GM19452 (cell line): ENCODE data around the gene RBL2.
A peak's percentile ranks its signal among the peaks of the same experiment; 100 is the strongest.

ENCODE experiments used
- ATAC-seq: cut with Tn5 transposase; IDR thresholded peaks from one replicate; pipeline ENCODE4 v1.9.1; 2021; ENCODE audit not compliant: unreplicated experiment

Gene RBL2

DNA sequence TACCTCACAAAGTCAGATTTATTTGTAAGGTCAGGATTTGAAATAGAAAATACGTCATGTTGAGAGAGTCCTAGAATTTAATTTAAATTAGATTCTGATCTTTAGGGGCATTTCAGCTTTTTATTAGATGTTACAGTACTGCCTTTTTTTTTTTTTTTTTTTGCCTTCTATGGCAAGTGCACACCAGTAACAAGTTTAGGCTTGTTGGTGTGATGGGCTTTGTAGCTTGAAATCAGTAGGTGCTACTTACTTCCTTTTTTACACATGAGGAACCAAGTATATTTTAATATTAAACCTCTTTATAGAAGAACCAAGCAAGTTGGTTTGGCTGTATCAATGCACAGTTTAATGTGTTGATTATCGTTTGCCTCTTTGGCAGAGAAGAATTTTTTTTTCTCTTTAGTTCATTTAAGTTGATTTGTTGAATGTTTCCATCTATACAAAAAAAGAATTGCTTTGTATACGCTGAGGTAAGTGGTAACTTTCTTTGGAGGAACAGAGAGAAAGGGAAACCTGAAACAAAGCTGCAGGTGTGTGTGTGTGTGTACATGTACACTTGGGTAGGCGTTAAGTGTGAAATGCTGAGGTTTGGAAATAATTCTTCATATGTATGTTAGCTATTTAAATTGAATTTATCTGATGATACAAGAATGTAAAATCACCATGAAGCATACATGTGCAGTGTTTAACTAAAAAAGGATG, 15.7 kb downstream of the RBL2 start:
- no peak for ATAC-seq

DNA sequence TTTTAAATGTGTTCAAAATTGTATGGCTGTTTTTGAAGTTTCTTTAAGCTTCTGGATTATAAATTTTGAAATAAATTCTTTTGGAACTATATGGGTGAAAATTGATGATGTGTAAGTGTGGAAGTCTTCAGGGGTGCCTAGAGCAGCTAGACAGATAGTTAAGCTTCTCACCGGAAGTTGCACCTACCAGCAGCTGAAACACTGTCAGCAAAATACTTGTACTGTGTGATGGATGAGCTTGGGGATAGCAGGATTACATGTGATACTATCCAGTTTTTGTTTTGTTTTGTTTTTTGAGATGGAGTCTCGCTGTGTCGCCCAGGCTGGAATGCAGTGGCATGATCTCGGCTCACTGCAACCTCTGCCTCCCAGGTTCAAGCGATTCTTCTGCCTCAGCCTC, 19.7 kb downstream of the RBL2 start:
- ATAC-seq = no peak

DNA sequence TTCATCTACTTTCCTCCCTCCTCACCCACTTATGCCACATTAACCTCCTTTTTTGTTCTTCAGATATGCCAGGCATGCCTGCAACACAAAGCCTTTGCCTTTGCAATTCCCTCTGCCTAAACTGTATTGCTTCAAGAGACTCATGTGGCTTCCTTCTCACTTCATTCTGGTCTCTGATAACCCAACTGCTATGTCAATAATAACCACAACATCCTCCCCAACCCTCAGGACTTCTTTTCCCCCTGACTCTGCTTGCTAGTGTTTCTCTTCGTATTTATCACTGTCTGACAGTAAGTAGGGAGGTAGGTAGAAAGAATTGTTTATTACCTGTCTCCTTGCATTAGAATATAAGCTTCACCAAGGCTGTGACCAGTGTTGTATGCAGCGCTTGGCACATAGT, 22.4 kb downstream of the RBL2 start:
- no peak for ATAC-seq

DNA sequence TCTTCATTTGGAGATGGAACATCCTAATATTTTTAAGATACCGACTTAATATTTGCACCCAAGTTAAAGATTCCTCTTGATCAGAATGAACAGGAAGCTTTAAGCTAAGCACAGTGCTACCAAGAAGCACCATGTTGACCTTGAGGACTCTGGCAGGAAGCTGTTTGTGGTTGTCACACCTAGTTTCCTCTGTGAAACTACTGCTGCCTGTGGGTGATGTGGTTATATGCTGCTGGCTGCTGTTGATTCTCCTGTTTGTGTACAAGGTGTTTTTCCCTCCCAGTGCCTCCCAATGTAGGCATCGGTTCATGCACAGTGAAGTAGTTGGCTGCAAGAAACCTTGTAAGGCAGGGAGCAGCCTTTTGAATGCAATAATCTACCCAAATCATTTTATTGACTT, 23.4 kb downstream of the RBL2 start:
- peak; percentile 100 for ATAC-seq

DNA sequence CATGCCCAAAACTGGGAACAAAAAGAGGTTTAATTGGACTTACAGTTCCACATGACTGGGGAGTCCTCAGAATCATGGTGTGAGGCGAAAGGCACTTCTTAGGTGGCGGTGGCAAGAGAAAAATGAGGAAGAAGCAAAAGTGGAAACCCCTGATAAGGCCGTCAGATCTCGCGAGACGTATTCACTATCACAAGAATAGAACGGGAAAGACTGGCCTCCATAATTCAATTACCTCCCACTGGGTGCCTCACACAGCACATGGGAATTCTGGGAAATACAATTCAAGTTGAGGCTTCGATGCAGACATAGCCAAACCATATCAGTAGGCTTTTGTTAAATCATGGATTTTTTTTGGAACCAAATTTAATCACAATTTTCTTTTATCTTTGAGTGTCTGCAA, 24.4 kb downstream of the RBL2 start:
- ATAC-seq = no peak

DNA sequence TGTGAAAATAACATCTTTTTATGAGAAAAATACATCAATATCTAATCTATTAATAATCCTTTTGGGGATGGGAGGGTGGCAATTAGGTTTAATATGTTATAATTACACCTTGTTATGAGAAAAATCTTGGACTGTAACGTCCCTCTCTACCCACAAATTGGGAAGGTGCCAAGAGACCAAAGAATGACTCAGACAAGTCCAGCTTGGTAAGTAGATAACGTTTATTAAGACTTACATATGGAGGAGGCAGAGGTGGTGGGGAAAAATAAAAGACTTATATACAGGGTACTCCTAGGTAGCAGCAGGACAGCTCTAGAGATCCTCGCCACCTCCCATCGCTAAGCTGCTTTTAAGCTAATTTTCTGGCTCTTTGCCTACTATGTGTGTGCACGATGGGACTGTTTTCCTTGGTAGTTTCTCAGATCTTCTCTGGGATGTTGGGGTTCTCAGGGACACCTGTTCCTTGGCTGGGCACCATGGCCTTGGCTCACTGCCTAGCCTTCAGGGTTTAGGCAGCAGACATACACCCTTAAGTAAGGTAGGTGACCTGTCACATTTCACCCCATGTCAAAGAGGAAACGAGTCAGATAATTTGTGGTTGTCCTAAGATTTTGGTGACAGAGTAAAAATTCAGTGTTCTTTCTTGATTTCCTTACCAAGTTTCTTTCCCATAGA, 31.5 kb downstream of the RBL2 start:
- no peak for ATAC-seq

DNA sequence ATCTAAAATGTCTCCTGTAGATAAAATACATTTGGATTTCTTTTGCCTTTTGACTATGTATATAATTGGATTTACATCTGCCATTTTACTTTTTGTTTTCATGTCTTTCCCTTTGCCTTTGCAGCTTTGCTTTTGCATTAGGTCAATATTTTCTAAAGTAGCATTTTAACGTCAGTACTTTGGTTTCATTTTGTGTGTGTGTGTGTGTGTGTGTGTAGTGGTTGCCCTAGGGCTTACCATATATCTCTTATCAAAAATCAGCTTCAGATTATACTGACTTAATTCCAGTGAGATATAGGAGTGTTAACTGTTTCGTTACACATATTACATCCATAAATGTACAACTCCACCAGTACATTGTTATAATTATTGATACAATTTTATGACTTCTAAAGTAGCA, 42.6 kb downstream of the RBL2 start:
- ATAC-seq = no peak

DNA sequence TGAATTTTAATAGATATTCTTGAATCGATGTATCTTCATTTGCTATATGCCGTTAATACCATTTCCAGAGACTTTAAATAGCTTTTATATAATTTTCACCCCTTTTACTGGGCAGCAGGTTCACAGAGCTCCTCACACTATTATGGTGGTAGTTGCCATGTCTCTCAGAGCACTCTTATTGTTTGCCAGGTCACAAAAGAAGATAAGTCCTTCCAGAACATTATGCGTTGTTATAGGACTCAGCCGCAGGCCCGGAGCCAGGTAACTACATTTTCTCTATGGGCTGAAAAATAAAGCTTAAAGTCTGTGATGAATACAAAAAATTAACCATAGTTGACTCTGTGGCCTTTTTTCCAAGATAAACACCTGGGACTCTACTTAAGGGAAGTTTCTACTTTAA, 44.7 kb downstream of the RBL2 start:
- no peak for ATAC-seq

DNA sequence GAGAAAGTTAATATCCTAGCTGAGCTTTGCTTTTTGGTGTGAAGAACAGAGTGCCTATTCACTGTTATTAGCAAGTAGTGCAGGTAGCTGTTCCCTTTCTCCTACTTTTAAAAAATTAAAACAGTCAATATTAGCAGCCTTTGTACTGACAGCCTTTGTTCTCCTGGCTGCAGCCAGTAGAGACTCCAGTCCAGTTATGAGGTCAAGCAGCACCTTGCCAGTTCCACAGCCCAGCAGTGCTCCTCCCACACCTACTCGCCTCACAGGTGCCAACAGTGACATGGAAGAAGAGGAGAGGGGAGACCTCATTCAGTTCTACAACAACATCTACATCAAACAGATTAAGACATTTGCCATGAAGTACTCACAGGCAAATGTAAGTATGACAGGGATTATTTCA, 46.1 kb downstream of the RBL2 start:
- ATAC-seq = no peak

DNA sequence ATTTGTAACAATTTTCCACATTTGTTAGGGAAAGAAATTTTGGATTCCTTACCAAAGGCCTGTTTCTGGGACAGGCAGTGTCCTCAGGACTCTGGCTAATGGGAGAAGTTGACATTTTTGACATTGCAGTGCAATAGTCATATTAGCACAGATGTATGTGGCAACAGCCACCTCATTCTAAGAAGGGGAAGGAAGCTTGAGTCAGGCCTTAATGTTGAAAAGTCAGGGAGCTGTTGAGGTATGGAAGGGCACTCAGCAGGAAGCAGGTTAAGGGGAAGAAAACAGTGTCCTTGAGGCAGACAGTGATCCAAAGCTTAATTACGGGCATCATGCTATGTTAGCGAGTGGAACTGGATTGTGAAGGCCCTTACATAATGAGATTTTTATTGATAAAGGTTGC, 47.9 kb downstream of the RBL2 start:
- no peak for ATAC-seq

DNA sequence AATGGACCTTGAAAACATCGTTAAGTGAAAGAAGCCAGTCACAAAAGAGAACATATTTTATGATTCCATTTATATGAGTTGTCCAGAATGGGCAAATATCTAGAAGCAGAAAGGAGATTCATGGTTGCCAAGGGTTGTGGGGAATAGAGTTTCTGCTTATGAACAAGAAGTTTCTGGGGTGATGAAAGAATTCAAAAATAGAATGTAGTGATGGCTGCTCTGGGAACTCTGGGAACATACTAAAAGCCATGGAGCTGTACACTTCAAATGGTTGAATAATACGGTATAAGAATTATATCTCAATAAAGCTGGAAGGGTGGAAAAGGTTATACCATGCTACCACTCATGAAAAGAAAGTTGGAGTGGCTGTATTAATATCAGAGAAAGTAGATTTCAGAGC, 50.3 kb downstream of the RBL2 start:
- ATAC-seq = no peak

DNA sequence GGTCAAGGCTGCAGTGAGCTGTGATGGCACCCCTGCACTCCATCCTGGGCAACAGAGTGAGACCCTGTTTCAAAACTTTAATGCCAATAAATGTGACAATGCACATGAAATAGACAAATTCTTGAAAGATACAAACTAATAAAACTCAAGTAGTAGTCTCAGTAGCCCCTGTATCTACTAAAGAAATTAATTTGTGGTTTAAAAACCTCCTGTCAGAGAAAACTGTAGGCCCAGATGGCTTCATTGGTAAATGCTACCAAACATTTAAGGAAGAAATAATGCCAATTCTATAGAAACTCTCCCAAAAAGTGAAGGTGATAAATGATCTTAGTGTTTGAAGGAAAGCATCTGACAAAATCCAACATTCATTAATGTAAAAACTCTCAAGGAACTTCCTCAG, 52.0 kb downstream of the RBL2 start:
- ATAC-seq = no peak

DNA sequence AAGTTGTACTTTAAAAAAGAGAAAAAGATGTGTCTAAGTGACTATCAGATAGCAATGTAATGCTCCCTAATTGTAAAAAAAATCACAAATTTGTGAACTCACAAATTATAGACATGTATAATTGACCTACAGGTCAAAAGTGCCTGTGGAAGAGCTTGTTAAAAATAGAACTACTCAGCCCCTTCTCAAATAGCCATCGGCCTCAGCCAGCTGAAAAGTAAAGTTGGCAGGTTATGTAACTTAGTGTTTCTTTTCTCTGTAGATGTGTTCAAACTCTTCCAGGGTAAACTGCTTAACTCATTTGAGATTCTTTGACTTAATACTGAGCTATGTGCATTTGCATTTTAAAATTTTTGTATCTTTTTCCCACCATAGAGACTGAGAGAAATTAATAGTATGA, 55.5 kb downstream of the RBL2 start:
- ATAC-seq = no peak

DNA sequence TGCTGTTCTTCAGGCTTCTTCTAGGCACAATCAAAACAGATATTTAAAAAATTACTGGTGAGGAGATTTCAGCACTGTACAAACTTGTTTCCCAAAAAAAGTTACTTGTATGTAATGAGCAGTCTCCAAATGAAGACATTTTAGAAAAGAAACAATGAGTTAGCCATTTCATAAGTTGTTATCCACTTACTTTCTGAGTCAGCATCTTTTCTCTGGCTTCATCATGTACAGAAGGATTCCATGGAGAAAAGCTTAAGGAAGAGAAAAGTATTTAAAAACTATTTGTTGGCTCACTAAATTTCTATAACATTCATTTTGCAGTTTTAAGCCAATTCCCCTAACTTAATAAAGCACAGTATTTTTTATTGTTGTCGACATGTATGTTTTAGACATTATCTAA, 58.2 kb downstream of the RBL2 start:
- no peak for ATAC-seq

DNA sequence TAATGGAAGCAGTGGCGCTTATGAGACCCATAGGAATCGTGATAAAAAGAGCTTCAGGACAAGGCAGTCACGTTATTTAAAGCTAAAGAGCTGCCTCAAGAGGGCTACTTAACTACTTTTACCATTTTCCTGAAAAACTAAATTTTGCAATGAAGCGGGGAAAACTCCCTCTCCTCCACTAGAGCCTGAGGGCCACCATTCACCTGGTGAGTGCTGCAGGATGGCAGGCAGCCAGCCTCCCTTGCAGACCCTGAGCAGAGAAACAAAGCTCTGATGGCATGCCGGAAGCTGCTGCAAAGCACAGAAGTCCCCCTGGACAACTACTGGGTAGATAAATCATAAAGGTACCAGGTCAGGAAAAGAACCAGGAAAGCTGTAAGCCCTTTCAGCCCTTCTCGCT, 60.4 kb downstream of the RBL2 start:
- no peak for ATAC-seq

DNA sequence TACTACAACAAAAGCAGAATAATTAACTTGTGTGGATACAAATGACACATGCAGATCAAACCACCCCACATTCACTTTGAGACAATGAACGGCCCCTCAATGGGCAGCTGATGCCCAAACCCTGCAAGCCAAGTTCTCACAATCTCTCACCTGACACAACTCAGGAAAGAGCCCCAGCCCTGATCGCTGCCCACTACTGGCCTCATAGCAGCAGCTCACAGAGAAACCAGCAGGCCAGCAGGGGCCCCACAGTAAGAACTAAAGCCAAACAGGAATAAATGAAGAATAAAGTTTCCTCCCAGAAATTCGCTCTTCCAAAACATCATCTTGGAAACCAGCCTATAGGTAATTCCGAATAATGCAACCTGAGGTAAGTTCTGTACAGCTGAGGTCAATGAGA, 61.1 kb downstream of the RBL2 start:
- no peak for ATAC-seq

DNA sequence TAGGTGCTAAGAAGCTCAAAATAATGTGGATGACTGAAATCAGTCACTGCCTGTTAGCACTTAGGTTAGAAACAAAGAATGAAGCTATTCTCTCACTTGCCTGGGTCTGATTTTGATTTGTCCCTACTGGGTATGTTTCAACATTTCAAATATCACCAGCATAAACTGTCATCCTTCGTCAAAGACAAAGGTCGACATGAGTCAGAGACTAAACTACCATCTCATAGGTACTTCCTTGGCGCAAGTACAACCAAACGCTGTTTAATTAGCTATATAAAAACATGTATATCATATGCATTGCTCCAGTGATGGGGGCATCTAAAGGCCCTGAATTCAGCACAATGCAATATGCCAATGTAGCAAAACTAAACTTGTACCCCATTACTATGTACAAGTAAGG, 64.7 kb downstream of the RBL2 start:
- ATAC-seq = no peak

DNA sequence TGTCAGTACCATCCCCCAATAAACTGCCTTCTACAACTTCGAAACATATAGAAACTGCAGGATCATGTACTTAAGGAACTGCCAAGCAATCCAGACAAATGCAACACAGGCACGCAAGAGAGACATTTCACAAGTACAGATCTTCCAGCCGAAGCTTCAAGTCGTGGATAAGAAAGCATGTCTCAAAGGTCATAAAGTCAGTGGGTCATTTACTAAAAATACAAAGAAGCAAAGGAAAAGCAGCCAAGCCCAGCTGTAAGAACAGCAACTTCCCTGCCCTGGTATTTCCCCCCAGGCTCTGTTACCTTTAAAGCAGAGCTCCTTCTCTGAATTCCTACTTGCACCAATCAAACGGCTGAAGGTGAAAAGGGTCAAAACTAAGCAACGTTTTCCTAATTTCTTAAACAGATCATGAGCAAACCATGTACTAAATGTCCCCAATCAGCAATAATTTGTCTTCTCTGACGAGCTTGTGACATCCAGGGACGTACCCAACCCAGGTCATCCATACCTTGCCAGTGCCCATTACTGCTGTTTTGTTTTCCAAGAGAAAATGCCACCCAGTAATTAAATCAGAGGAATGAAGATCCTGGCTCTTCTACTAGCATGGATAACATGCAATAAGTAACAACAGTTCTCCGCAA, 67.1 kb downstream of the RBL2 start:
- ATAC-seq = no peak

DNA sequence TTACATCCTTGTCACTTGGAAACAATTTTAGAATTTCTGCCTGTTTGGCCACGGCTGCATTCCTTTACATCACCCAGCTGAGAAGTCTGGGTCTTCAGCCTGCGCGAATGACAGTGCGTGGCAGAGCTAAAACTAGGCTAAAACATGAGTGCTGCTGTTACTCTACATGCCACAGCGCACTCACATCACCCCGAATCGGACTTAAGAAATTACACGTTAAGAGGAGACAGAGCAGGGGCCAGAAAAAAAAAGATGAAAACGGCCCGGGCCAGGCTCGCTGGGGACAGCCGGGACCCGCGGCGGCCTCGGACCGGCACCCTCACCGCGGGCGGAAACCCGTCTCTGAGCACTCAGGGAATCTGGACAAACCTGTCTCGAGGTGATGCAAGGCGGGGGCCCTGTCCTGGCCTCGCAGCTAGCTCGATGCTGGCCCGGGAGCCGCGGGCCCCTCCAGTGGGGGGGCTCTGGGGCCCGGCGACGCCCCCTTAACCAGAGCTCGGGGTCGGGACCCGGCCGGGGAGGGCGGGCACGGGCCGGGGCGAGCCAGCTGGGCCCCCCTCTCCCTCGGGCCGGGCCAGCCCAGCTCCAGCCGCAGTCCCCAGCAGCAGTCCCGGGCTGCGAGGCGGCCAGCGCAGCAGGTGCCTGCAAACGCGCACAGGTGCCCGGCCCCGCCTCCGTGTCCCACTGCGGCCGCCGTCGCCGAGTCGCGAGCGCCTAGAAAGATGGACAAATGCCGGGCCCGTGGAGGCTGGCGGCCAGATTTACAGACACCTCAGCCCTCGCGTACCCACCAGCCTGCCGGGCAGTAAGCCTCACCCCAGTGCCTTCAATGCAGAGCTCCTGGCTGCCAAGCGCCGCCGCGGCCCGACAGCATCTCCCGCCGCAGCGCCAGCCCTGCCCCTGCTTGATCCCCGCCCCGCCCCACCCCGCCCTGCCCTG, 68.3 kb downstream of the RBL2 start, which contains the start of gene AKTIP:
AKTIP (minus strand) TSS at position 879 of the 939 bp plus-strand sequence. CDS start 2,950 bp downstream, outside the sequence.
- ATAC-seq = peak; percentile 27

DNA sequence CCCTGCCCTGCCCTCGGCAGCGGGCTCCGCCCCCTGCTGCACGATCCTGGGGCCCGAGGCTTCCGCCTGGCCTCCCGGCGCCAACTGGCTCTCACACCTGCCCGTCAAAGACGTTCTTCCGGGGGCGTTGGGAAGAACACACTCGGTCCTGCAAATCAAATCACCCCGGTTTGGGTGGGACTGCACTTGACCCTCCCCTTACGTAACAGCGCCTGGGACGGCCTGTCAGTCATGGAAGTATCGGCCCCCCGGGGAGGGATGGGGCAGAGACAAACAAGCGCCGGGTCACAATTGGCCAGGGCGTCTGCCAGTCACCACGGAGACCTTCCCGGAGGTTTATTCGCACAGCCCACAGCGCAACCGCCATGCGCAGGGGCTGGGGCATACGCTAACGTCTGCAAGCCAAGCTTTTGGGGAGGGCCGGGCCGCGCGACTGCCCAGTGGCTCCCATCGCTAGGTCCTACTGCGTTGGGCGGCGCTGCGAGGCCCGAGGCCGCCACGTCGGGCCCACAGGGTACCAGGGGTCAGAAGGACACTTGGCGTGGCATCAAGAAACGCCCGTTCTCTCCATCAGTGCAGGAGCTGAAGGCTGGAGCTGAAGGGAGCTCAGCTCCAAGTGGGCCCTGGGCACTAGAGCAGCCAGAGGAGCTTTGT, 69.1 kb downstream of the RBL2 start:
- ATAC-seq = peak; percentile 95
